Measurements from ENCODE around the gene TBL2. TPM values are rescaled to one million over a fixed set of nuclear protein-coding genes. Genes with fewer than 3 reads are reported as not detected.

TBL2 gene
- total RNA-seq, 1 donor, result 68.7 TPM

GRCh38 chr7:73519867-73520672 lies 58.3 kb downstream of the TBL2 start:
- no peak for TF ChIP-seq CTCF (IDR thresholded peaks at IDR 0.05; ENCODE audit: insufficient read depth, low read depth, low read length)
- DNase-seq (ENCODE audit: low read depth), result no peak

GRCh38 chr7:73518470-73518869 lies 59.9 kb downstream of the TBL2 start:
- H3K4me3 ChIP-seq (ENCODE audit: low read depth, low read length), result no peak overlapping the region
- no peak for DNase-seq (ENCODE audit: low read depth)
- no peak for TF ChIP-seq CTCF (IDR thresholded peaks at IDR 0.05; ENCODE audit: insufficient read depth, low read depth, low read length)

More at GRCh38 chr7:73519867-73520672, 58.3 kb downstream of the TBL2 start:
- peak overlapping the region; percentile 73 for H3K4me3 ChIP-seq (ENCODE audit: low read depth, low read length)

Other genes with a start within 250 kb of the TBL2 start
- gene FZD9, start 144.8 kb downstream of the TBL2 start, total RNA-seq, result 0.64 and 0.86 TPM in 2 replicates
- gene BAZ1B, start 56.3 kb downstream of the TBL2 start, total RNA-seq, result 57.0 and 64.3 TPM in 2 replicates
- gene BCL7B, start 20.9 kb downstream of the TBL2 start, total RNA-seq, result 27.2 and 30.3 TPM in 2 replicates
- gene MLXIPL, start 45.9 kb upstream of the TBL2 start, total RNA-seq, result not detected in 2 replicates
- gene VPS37D, start 89.3 kb upstream of the TBL2 start, total RNA-seq, result 3.0 and 4.2 TPM in 2 replicates
- gene DNAJC30, start 104.9 kb upstream of the TBL2 start, total RNA-seq, result 2.3 and 3.0 TPM in 2 replicates
- 38.0 and 39.7 TPM in 2 replicates for gene BUD23, start 105.0 kb upstream of the TBL2 start, total RNA-seq
- 6.8 and 8.2 TPM in 2 replicates for gene STX1A, start 141.1 kb upstream of the TBL2 start, total RNA-seq
- gene ABHD11, start 160.2 kb upstream of the TBL2 start, total RNA-seq, result 8.2 and 11.9 TPM in 2 replicates
- gene CLDN3, start 191.7 kb upstream of the TBL2 start, total RNA-seq, result not detected in 2 replicates